ENCODE data around the gene ERCC2. TPM values are rescaled to one million over a fixed set of nuclear protein-coding genes. Genes with fewer than 3 reads are reported as not detected.

The ERCC2 gene
- polyA plus RNA-seq, 12 donors: 12.1 to 30.6 (median 15.7) TPM; not detected in 1

DNA sequence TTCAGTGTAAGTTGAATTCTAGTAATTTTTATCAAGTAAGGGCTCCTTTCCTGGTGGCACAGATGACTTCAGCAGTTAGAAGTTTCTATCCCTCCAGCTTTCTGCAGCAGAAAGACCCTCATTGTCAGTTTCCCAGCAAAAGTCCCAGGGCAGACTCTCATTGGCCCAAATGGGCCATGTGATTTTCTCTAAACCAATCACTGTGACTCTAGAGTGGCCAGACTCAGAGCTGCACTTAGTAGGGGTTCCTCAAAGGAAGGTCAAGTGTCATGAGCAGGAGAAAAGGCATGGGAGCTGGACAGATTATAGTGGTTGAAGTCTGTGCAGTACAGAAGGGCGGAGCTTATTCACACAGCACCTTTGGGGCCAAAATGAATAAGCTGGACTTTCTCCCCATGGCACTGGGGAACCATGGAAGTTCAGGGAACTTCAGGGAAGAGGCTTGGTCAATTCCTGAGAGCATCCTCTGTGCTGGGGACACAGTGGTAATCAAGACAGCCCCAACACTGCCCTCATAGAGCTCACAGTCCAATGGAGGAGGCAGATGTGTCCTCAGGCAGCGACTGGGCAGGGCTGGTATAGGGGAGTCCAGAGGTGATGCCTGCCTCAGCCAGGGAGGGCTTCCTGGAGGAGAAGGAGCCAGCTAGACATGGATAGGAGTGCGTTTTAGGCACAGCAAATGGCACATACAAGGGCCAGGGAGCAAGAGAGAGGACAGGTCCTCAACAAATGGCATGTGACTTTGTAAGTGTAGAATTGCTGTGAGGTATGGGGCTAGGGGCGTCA is 66.0 kb downstream of the ERCC2 start:
- DNase-seq: no peak

- DNase-seq: no peak
Measured at GRCh38 chr19:45303269-45304060, 66.9 kb downstream of the ERCC2 start.

DNA sequence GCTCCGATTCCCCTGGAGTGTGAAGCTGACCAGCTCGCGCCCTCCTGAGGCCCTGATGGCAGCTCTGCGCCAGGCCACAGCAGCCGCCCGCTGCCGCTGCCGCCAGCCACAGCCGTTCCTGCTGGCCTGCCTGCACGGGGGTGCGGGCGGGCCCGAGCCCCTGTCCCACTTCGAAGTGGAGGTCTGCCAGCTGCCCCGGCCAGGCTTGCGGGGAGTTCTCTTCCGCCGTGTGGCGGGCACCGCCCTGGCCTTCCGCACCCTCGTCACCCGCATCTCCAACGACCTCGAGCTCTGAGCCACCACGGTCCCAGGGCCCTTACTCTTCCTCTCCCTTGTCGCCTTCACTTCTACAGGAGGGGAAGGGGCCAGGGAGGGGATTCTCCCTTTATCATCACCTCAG is 68.0 kb downstream of the ERCC2 start:
- DNase-seq: no peak

Other genes starting within 250 kb of the ERCC2 start
- gene NKPD1, start 209.6 kb downstream of the ERCC2 start, polyA plus RNA-seq (ENCODE audit: insufficient read length in 12 of 12): 1 to 10 TPM in 1 of 12 donors, under 1 TPM in 8, not detected in 3; 0.07 to 1.1 (median 0.12) TPM
- gene TRAPPC6A, start 192.3 kb downstream of the ERCC2 start, polyA plus RNA-seq (ENCODE audit: insufficient read length in 12 of 12): 10 to 100 TPM in 11 of 12 donors, not detected in 1; 15.1 to 89.5 (median 19.8) TPM
- gene BLOC1S3, start 191.8 kb downstream of the ERCC2 start, polyA plus RNA-seq (ENCODE audit: insufficient read length in 12 of 12): 1 to 10 TPM in 11 of 12 donors, not detected in 1; 5.2 to 9.1 (median 6.8) TPM
- 1 to 10 TPM in 7 of 12 donors, under 1 TPM in 3, not detected in 2; 0.53 to 2.0 (median 1.1) TPM for gene EXOC3L2, start 125.2 kb downstream of the ERCC2 start, polyA plus RNA-seq (ENCODE audit: insufficient read length in 12 of 12)
- gene MARK4, start 119.3 kb downstream of the ERCC2 start, polyA plus RNA-seq (ENCODE audit: insufficient read length in 12 of 12): 10 to 100 TPM; 23.7 to 90.9 (median 30.3) TPM
- gene CKM, start 47.7 kb downstream of the ERCC2 start, polyA plus RNA-seq (ENCODE audit: insufficient read length in 12 of 12): 1,000 to 10,000 TPM; 1,044 to 4,317 (median 2,408) TPM
- 10 to 100 TPM in 1 of 12 donors, 1 to 10 TPM in 2, under 1 TPM in 6, not detected in 3; 0.12 to 23.1 (median 0.25) TPM for gene KLC3, start 29.8 kb downstream of the ERCC2 start, polyA plus RNA-seq (ENCODE audit: insufficient read length in 12 of 12)
- 10 to 100 TPM in 3 of 12 donors, 1 to 10 TPM in 8, not detected in 1; 2.4 to 48.5 (median 4.8) TPM for gene PPP1R13L, start 34.5 kb upstream of the ERCC2 start, polyA plus RNA-seq (ENCODE audit: insufficient read length in 12 of 12)
- gene POLR1G, start 36.1 kb upstream of the ERCC2 start, polyA plus RNA-seq (ENCODE audit: insufficient read length in 12 of 12): 10 to 100 TPM in 1 of 12 donors, 1 to 10 TPM in 10, not detected in 1; 2.9 to 22.4 (median 3.8) TPM
- 100 to 1,000 TPM in 1 of 12 donors, 10 to 100 TPM in 10, not detected in 1; 79.9 to 113 (median 92.3) TPM for gene ERCC1, start 53.3 kb upstream of the ERCC2 start, polyA plus RNA-seq (ENCODE audit: insufficient read length in 12 of 12)
- gene FOSB, start 97.4 kb upstream of the ERCC2 start, polyA plus RNA-seq (ENCODE audit: insufficient read length in 12 of 12): 100 to 1,000 TPM in 4 of 12 donors, 10 to 100 TPM in 8; 21.4 to 403 (median 87.6) TPM
- 100 to 1,000 TPM in 8 of 12 donors, 10 to 100 TPM in 3, not detected in 1; 96.1 to 172 (median 118) TPM for gene RTN2, start 126.5 kb upstream of the ERCC2 start, polyA plus RNA-seq (ENCODE audit: insufficient read length in 12 of 12)
- gene PPM1N, start 127.9 kb upstream of the ERCC2 start, polyA plus RNA-seq (ENCODE audit: insufficient read length in 12 of 12): 1 to 10 TPM in 3 of 12 donors, under 1 TPM in 6, not detected in 3; 0.34 to 1.8 (median 0.82) TPM
- gene VASP, start 136.9 kb upstream of the ERCC2 start, polyA plus RNA-seq (ENCODE audit: insufficient read length in 12 of 12): 10 to 100 TPM in 11 of 12 donors, not detected in 1; 42.2 to 71.3 (median 52.1) TPM
- 1 to 10 TPM in 11 of 12 donors, not detected in 1; 6.0 to 9.8 (median 7.1) TPM for gene OPA3, start 214.2 kb upstream of the ERCC2 start, polyA plus RNA-seq (ENCODE audit: insufficient read length in 12 of 12)
- 1 to 10 TPM in 11 of 12 donors, not detected in 1; 2.3 to 8.4 (median 2.8) TPM for gene GPR4, start 231.6 kb upstream of the ERCC2 start, polyA plus RNA-seq (ENCODE audit: insufficient read length in 12 of 12)